HL-60 (cell line): Measurements from ENCODE around the gene PRDM15.

Source experiments
- CTCF ChIP-seq: IDR thresholded peaks from one replicate; pipeline ENCODE4 v1.5.1; 2011; ENCODE audit warnings: low read length, control low read depth, inconsistent platforms; ENCODE audit not compliant: insufficient read depth
- POLR2AphosphoS5 ChIP-seq: IDR thresholded peaks from 2 replicates; pipeline ENCODE4 v1.6.1; 2012; ENCODE audit warnings: low read depth
- SPI1 ChIP-seq: IDR thresholded peaks from 2 replicates; pipeline ENCODE4 v1.6.1; 2012; ENCODE audit warnings: low read depth, mild to moderate bottlenecking, borderline replicate concordance
- TF ChIP-seq, protein P1 (sequence below): IDR thresholded peaks from 2 replicates; pipeline ENCODE4 v1.6.1; 2012; ENCODE audit warnings: low read depth; ENCODE audit not compliant: insufficient replicate concordance

GRCh38 chr21:41825881-41826280, 53.3 kb downstream of the PRDM15 start:
- TF ChIP-seq POLR2AphosphoS5 (no peak), CTCF (no peak), SPI1 (no peak)
- TF ChIP-seq, protein P1, sequence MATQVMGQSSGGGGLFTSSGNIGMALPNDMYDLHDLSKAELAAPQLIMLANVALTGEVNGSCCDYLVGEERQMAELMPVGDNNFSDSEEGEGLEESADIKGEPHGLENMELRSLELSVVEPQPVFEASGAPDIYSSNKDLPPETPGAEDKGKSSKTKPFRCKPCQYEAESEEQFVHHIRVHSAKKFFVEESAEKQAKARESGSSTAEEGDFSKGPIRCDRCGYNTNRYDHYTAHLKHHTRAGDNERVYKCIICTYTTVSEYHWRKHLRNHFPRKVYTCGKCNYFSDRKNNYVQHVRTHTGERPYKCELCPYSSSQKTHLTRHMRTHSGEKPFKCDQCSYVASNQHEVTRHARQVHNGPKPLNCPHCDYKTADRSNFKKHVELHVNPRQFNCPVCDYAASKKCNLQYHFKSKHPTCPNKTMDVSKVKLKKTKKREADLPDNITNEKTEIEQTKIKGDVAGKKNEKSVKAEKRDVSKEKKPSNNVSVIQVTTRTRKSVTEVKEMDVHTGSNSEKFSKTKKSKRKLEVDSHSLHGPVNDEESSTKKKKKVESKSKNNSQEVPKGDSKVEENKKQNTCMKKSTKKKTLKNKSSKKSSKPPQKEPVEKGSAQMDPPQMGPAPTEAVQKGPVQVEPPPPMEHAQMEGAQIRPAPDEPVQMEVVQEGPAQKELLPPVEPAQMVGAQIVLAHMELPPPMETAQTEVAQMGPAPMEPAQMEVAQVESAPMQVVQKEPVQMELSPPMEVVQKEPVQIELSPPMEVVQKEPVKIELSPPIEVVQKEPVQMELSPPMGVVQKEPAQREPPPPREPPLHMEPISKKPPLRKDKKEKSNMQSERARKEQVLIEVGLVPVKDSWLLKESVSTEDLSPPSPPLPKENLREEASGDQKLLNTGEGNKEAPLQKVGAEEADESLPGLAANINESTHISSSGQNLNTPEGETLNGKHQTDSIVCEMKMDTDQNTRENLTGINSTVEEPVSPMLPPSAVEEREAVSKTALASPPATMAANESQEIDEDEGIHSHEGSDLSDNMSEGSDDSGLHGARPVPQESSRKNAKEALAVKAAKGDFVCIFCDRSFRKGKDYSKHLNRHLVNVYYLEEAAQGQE: no peak
